Measurements from ENCODE around the gene PHOSPHO2. TPM values are rescaled to one million over a fixed set of nuclear protein-coding genes. Genes with fewer than 3 reads are reported as not detected.

PHOSPHO2 gene
- total RNA-seq, 1 experiment from 2014 or later = 12.7 TPM

DNA sequence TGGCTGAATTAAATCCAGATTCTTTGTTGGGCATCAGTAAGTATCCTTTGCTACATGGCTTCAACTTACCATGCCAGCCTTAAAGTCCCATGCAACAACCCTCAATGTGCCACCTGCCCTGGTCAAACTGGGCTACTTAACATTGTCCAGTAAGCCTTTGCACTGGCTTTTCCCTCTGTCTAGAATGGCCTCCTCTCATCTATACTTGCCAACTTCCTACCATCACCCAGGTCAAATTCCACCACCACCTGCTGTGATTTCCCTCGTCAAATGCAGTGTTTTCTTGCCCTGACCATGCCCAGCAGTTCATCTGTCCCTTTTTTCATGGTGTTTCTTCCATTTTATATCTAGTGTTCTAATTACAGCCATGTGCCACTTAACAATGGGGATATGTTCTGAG, 45.1 kb downstream of the PHOSPHO2 start:
- H3K4me3 Mint-ChIP-seq (ENCODE audit: low read depth, unreplicated experiment) = no peak overlapping the region
- DNase-seq = no peak
- no TSS peak for BruUV-seq (replicated peaks)
- peak overlapping the region; percentile 25 for H3K27ac Mint-ChIP-seq (ENCODE audit: unreplicated experiment)
- intact Hi-C loops (cut with micrococcal nuclease; ENCODE audit: unreplicated experiment) = no loop called here
- no peaks in the 10 kb centered on the region for H3K9me3 Mint-ChIP-seq (ENCODE audit: low read depth, unreplicated experiment)
- H3K27me3 Mint-ChIP-seq (ENCODE audit: unreplicated experiment) = no peaks in the 10 kb centered on the region
- TF ChIP-seq, protein P1, sequence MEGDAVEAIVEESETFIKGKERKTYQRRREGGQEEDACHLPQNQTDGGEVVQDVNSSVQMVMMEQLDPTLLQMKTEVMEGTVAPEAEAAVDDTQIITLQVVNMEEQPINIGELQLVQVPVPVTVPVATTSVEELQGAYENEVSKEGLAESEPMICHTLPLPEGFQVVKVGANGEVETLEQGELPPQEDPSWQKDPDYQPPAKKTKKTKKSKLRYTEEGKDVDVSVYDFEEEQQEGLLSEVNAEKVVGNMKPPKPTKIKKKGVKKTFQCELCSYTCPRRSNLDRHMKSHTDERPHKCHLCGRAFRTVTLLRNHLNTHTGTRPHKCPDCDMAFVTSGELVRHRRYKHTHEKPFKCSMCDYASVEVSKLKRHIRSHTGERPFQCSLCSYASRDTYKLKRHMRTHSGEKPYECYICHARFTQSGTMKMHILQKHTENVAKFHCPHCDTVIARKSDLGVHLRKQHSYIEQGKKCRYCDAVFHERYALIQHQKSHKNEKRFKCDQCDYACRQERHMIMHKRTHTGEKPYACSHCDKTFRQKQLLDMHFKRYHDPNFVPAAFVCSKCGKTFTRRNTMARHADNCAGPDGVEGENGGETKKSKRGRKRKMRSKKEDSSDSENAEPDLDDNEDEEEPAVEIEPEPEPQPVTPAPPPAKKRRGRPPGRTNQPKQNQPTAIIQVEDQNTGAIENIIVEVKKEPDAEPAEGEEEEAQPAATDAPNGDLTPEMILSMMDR (IDR thresholded peaks at IDR 0.05; ENCODE audit: unreplicated experiment) = no peak
- CTCF ChIA-PET = no interaction called here
- H3K36me3 Mint-ChIP-seq (ENCODE audit: insufficient read depth, unreplicated experiment) = peaks cover 40% of the 10 kb centered on the region
- peaks cover 39% of the 10 kb centered on the region for H3K4me1 Mint-ChIP-seq (ENCODE audit: low read depth, unreplicated experiment)

DNA sequence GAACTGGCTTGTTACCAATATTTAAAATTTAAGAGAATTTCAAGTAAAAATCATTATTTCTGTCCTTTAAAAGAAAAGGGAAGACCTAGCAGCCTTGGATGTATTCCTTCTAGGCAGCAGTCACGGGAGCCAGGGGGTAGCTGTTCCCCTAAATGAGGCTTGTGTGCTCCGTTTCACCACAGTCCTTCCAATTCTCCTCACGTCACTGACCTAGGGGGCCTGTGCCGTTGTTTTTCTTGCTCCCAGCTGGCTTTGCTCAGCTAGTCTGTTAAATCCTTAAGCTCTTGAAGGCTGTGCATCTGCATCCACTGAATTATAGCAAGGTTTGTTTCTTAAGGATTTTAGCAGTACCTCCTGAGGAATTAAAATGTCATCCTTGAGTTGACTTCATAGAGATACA, 49.3 kb downstream of the PHOSPHO2 start:
- Mint-ChIP-seq H3K4me3 (ENCODE audit: low read depth, unreplicated experiment) (no peak overlapping the region), H3K36me3 (ENCODE audit: insufficient read depth, unreplicated experiment) (peaks cover 53% of the 10 kb centered on the region), H3K27me3 (ENCODE audit: unreplicated experiment) (no peaks in the 10 kb centered on the region), H3K27ac (ENCODE audit: unreplicated experiment) (no peak overlapping the region), H3K9me3 (ENCODE audit: low read depth, unreplicated experiment) (no peaks in the 10 kb centered on the region), H3K4me1 (ENCODE audit: low read depth, unreplicated experiment) (peaks cover 29% of the 10 kb centered on the region)
- BruUV-seq (replicated peaks) = no TSS peak
- TF ChIP-seq, protein P1 (IDR thresholded peaks at IDR 0.05; ENCODE audit: unreplicated experiment) = no peak
- intact Hi-C loops (cut with micrococcal nuclease; ENCODE audit: unreplicated experiment) = no loop called here
- CTCF ChIA-PET = no interaction called here
- no peak for DNase-seq

DNA sequence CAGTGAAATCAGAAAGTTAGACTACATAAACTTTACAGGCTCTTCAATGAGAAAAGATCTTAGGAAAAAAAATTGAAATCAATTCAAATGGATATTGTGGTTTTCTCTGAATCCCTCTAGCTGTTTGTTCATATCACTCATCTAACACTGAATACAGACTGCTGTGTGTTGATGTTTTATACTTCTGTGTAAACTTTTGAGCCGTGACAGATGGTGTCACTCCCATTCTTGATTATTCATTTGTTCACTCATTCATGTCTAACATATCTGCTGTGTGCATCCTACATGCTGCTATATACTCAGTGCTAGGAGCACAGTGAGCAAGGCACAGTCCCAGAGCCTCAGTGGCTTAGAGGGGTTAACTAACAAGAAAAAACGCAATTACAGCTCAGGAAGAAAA, 52.0 kb downstream of the PHOSPHO2 start:
- no TSS peak for BruUV-seq (replicated peaks)
- no peaks in the 10 kb centered on the region for H3K9me3 Mint-ChIP-seq (ENCODE audit: low read depth, unreplicated experiment)
- no peak for DNase-seq
- no peak overlapping the region for H3K27ac Mint-ChIP-seq (ENCODE audit: unreplicated experiment)
- CTCF ChIA-PET = no interaction called here
- TF ChIP-seq, protein P1 (IDR thresholded peaks at IDR 0.05; ENCODE audit: unreplicated experiment) = no peak
- intact Hi-C loops (cut with micrococcal nuclease; ENCODE audit: unreplicated experiment) = no loop called here
- no peak overlapping the region for H3K4me3 Mint-ChIP-seq (ENCODE audit: low read depth, unreplicated experiment)
- peaks cover 16% of the 10 kb centered on the region for H3K4me1 Mint-ChIP-seq (ENCODE audit: low read depth, unreplicated experiment)
- peaks cover 36% of the 10 kb centered on the region for H3K36me3 Mint-ChIP-seq (ENCODE audit: insufficient read depth, unreplicated experiment)
- H3K27me3 Mint-ChIP-seq (ENCODE audit: unreplicated experiment) = no peaks in the 10 kb centered on the region

- intact Hi-C loops (cut with micrococcal nuclease; ENCODE audit: unreplicated experiment) = no loop called here
- Mint-ChIP-seq H3K4me3 (ENCODE audit: low read depth, unreplicated experiment) (no peak overlapping the region), H3K4me1 (ENCODE audit: low read depth, unreplicated experiment) (peaks cover 16% of the 10 kb centered on the region), H3K9me3 (ENCODE audit: low read depth, unreplicated experiment) (no peaks in the 10 kb centered on the region), H3K27me3 (ENCODE audit: unreplicated experiment) (no peaks in the 10 kb centered on the region), H3K36me3 (ENCODE audit: insufficient read depth, unreplicated experiment) (peaks cover 33% of the 10 kb centered on the region), H3K27ac (ENCODE audit: unreplicated experiment) (no peak overlapping the region)
- no TSS peak for BruUV-seq (replicated peaks)
- DNase-seq = no peak
- TF ChIP-seq, protein P1 (IDR thresholded peaks at IDR 0.05; ENCODE audit: unreplicated experiment) = no peak
- CTCF ChIA-PET = no interaction called here
Observed at GRCh38 chr2:169748319-169748718, 54.0 kb downstream of the PHOSPHO2 start.

Other genes with a start within 250 kb of the PHOSPHO2 start
- gene BBS5, start 215.0 kb upstream of the PHOSPHO2 start, total RNA-seq (2022) = 3.3 and 3.9 TPM in 2 replicates
- gene KLHL41, start 184.8 kb upstream of the PHOSPHO2 start, total RNA-seq (2022) = 0.21 TPM in 1 of 2 replicates, not detected in the other
- 26.0 and 27.0 TPM in 2 replicates for gene FASTKD1, start 120.6 kb upstream of the PHOSPHO2 start, total RNA-seq (2022)
- gene PPIG, start 110.1 kb upstream of the PHOSPHO2 start, total RNA-seq (2022) = 55.4 and 58.3 TPM in 2 replicates
- 0.17 TPM in 1 of 2 replicates, not detected in the other for gene CFAP210, start 64 bp upstream of the PHOSPHO2 start, total RNA-seq (2022)
- gene KLHL23, start 39.4 kb downstream of the PHOSPHO2 start, total RNA-seq (2022) = 40.4 and 49.5 TPM in 2 replicates
- 143 TPM in 2 replicates for gene SSB, start 104.4 kb downstream of the PHOSPHO2 start, total RNA-seq (2022)
- gene METTL5, start 130.4 kb downstream of the PHOSPHO2 start, total RNA-seq (2022) = 63.1 and 68.2 TPM in 2 replicates
- 30.6 and 33.1 TPM in 2 replicates for gene UBR3, start 133.0 kb downstream of the PHOSPHO2 start, total RNA-seq (2022)

Data from Calu3 (cell line).